CD4-positive, alpha-beta T cell treated with Interferon gamma for 1 hour (primary cell): ENCODE measurements around the gene RBP5.

Experiments
- DNase-seq: peaks from one replicate; pipeline ENCODE4 v3.0.0-alpha.2; 2020

The RBP5 gene

DNA sequence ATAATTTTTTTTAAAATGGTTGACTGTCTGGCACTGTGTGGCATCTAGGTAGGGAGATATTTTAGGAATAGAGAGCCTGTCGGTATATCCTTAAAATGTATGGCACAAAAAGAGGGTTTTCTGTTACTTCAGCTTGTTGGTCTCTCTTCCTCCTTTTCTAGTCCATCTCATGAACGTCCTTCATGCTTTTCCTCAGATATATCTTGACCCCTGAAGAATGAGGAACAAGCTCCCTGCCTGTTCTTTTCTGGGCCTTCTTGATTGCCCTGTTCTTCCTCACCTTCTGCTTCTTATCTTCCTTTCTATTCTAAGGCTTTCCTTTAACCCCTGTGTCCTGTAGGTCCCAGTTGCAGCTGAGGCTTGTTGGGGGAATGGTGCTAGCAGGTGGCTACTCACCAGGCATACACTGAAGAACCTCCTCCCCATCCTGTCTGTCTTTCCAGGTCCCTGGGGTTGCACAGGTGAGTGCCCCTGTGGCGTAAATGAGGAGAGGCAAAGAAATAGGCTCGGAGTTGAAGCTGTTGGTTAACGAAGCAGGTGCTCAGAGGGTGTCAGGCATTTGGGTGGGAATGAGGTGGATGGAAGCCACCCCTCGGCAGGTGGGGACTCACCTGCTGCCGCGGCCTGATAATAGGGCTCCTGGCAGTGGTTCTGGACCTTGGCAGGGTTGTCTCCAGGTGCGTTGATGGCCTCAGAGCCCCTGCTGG, 29.2 kb downstream of the RBP5 start:
- no peak for DNase-seq

- no peak for DNase-seq
Observed at GRCh38 chr12:7096979-7097378, 31.7 kb downstream of the RBP5 start.

DNA sequence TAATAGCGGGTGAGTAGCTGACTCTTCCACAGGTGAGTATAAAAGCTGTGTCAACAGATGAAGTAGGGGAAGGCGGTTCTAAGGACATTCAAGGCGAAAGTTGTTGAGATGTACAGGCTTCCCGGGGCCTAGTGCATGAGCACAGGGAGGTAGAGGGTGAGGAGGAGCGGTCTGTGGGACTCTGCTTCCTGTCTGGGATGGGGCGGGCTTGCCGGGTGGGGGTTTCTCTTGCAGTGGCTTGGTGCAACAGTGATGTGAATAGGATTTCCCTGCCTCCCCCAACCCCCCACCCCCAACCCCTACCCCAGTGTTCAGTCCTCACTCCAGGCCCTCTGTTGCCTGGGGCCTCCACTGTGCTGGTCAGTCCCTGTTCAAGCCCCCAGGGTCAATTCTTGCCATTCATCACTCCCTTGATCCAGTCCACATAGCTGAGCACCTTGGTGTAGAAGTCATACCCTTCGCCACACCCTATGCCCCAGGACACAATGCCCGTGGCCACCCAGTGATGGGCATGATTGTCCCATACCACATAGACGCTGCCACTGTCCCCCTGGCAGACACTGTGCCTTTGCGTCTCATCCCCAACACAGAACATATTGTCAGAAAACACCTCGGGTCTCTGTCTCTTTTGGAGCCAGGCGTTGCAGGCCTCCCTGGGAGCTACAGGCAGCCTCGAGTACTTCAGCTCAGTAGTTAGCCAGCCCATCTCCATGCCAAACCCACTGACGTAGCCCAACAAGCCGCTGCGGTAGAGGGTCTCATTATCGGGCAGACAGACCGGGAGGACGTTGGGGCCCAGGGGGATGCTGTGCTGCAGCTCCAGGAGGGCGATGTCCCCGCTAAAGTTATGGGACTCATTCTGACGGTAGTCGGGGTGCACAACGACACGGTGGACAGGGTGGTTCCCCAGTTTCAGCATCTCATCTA, 32.4 kb downstream of the RBP5 start:
- no peak for DNase-seq

DNA sequence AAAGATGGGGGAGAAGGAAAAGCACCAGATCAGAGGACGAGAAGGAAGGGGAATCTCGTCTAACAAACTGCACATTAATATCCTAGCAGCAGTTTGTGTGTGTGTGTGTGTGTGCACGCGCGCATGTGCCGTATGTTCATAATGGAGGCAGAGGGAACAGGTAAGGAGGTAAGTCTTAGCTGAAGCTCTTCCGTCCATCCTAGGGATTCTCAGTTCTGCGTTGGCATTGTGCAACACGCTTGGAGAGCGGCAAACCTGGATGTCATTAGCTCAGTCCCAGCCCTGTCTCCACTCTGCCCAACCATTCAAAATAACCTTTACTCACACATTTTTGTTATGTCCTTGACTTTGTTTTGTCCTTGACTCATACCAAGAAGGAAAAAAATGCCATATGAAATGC, 34.8 kb downstream of the RBP5 start:
- no peak for DNase-seq

DNA sequence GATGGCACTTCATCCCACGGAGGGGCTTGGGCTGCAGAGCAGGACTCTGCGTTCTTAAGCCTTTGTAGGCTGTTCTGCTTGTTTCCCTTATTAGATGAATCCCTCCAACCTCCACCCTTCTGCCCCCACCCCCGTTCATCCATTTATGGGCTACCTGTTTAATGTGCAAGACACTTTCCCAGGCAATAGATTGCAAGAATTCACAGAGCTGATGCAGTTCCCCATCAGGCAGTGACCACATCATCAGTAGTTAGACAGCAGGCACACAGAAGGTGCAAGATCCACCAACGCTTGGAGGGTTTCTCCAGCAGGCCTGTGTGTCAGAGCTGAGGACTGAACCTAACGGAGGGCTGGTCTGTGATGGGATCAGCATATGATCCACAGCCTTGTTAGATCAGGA, 35.2 kb downstream of the RBP5 start:
- no peak for DNase-seq

DNA sequence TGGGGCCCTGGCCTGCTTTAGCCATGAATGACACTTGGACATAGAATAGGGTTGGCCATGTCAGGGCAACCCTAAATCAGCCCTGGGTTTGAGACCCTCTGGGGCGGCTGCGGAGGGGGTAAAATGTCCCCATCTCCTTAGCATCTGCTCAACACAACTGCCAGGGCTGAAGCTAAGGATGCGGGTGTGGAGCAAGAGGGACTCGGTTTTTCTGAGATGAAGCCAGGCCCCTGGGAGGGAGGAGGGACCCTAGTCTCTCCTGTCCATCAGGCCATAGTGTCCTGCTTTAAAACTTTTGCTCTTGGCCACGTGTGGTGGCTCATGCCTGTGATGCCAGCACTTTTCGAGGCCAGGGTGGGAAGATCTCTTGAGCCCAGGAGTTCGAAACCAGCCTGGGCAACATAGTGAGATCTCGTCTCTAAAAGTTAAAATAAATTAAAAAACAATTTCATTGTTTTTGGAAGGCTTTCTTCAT, 35.7 kb downstream of the RBP5 start:
- no peak for DNase-seq

- peak; percentile 53 for DNase-seq
Observed at GRCh38 chr12:7092229-7092985, 36.3 kb downstream of the RBP5 start, which contains the start of gene C1R. C1R (minus strand) TSS chr12:7092445; CDS start chr12:7092388, 57 bp downstream.

GRCh38 chr12:7091660-7092228, 36.9 kb downstream of the RBP5 start:
- no peak for DNase-seq

- no peak for DNase-seq
Observed at GRCh38 chr12:7091171-7091570, 37.5 kb downstream of the RBP5 start.

DNA sequence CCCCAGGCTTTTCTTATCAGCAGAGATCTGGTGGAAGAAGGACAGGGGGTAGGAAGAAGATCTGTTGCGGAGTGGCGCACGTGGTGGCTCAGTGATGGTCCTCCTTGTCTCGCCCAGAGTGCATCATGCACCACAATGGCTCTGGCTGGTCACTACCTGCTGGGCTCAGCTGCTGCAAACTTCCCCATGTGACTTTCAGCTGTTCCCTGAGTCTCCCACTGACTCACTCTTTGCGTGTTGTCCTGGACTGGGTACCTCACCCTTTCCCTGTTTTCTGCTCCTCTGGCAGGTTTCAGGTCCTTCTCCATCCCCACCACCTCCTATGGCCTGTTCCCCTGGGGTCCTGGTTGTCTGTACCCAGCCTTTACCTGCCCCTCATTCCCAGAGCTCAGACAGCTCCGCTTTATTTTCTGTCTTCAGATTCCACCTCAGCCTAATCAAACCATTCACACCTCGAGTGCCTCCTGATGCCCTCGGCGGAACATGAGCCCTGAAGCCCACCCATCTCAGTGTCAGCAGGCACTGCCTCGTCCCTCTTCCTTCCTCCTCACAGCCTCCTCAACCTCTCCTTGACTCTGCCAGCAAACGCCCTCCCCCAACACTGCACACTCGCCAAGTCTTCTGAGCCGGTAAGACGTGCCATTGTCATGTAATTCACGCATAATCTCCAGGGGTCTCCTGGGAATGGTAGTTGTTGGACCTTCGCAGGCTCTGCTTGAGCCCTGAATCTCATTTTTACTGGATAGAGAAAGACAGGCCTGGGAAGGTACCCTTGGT, 38.3 kb downstream of the RBP5 start:
- DNase-seq: no peak

- DNase-seq: no peak
Observed at GRCh38 chr12:7089196-7089871, 39.4 kb downstream of the RBP5 start.

DNA sequence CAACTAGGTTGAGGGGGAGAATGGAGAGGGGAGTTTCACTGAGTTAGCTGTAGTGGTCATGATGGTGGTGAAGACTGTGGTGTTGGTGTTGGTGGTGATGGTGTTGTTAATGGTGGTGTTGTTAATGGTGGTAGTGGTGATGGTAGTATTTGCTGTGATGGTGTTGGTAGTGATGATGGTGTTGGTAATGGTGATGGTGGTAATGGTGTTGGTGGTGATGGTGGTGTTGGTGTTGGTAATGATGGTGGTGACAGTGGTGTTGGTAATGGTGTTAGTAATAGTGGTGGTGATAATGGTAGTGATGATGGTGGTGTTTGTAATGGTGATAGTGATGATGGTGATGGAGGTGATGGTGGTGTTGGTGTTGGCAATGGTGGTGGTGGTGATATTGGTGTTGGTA, 45.6 kb downstream of the RBP5 start:
- no peak for DNase-seq

DNA sequence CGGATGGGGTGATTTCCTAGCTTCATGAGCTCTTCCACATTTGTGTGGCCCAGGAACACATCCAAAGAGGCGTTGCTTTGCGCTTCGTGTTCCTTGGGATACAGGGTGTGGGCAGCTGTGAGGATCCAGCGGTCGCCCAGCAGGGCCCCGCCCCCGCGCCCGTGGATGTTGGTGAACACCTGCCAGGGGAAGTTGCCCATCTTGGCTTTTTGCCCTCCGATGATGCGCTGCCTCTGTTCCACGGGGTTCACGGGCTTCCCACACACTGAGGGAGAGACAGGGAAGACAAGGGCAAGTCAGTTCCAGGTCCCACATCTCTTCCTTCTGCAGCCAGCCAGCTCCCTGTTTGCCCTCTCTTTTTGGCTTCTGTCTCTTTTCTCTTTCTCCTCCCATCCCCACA, 47.7 kb downstream of the RBP5 start:
- no peak for DNase-seq

GRCh38 chr12:7079826-7080125, 48.9 kb downstream of the RBP5 start:
- DNase-seq: no peak

- DNase-seq: no peak
Observed at GRCh38 chr12:7078163-7078562, 50.5 kb downstream of the RBP5 start.

- no peak for DNase-seq
Observed at GRCh38 chr12:7076493-7076892, 52.2 kb downstream of the RBP5 start.

- no peak for DNase-seq
Observed at GRCh38 chr12:7075939-7076338, 52.8 kb downstream of the RBP5 start.

DNA sequence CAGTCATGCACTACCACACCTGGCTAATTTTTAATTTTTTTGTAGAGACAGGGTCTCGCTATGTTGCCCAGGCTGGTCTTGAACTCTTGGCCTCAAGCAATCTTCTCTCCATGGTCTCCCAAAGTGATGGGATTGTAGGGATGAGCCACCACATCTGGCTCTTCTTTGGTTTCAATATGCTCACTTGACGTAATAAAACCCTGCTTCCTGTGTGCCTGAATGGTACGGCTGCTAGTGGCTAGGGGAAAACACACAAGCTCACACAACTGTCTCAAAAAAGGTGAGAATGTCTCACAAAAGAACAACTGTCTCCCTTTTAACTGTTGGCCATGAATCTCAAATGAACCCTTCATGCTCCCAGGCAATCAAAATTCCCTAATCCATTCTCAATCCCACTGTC, 53.2 kb downstream of the RBP5 start:
- DNase-seq: no peak

- DNase-seq: no peak
Observed at GRCh38 chr12:7073946-7074345, 54.7 kb downstream of the RBP5 start.
